Hepatocyte (in vitro differentiated cells): ENCODE data around the gene CFAP53. TPM values are rescaled to one million over a fixed set of nuclear protein-coding genes. Genes with fewer than 3 reads are reported as not detected.

Experiments used
- DNase-seq: peaks from one replicate; pipeline ENCODE4 v3.0.0-alpha.2; 2016; ENCODE audit warnings: low spot score
- H2AFZ ChIP-seq: fragments of 200-600 bp; sonication (generic); 2 replicates; pipeline ENCODE4 v1.6.0; 2016; ENCODE audit warnings: antibody characterized with exemption, mild to moderate bottlenecking
- H3K27ac ChIP-seq: fragments of 200-600 bp; sonication (generic); 2 replicates; pipeline ENCODE4 v1.5.1; 2016; ENCODE audit warnings: mild to moderate bottlenecking
- H3K27me3 ChIP-seq: fragments of 200-600 bp; sonication (generic); 2 replicates; pipeline ENCODE4 v1.6.1; 2016
- H3K36me3 ChIP-seq: fragments of 200-600 bp; sonication (generic); replicated peaks from 2 replicates; pipeline ENCODE4 v1.5.1; 2016; ENCODE audit warnings: low read depth; ENCODE audit not compliant: insufficient read depth
- H3K4me1 ChIP-seq: fragments of 200-600 bp; sonication (generic); 2 replicates; pipeline ENCODE4 v1.5.1; 2016; ENCODE audit warnings: mild to moderate bottlenecking, moderate library complexity; ENCODE audit not compliant: insufficient read depth
- H3K4me2 ChIP-seq: fragments of 200-600 bp; sonication (generic); 2 replicates; pipeline ENCODE4 v1.6.0; 2016
- H3K4me3 ChIP-seq: fragments of 200-600 bp; sonication (generic); 2 replicates; pipeline ENCODE4 v1.5.1; 2016; ENCODE audit warnings: mild to moderate bottlenecking
- H3K79me2 ChIP-seq: fragments of 200-600 bp; sonication (generic); 2 replicates; pipeline ENCODE4 v1.6.0; 2017; ENCODE audit warnings: mild to moderate bottlenecking
- H3K9me2 ChIP-seq: fragments of 200-600 bp; sonication (generic); replicated peaks from 2 replicates; pipeline ENCODE4 v1.6.0; 2017; ENCODE audit warnings: mild to moderate bottlenecking; ENCODE audit not compliant: insufficient read depth
- H3K9me3 ChIP-seq: fragments of 200-600 bp; sonication (generic); 2 replicates; pipeline ENCODE4 v1.5.1; 2016; ENCODE audit warnings: low read depth, mild to moderate bottlenecking
- H4K20me1 ChIP-seq: fragments of 200-600 bp; sonication (generic); 2 replicates; pipeline ENCODE4 v1.6.0; 2016; ENCODE audit warnings: mild to moderate bottlenecking; ENCODE audit not compliant: insufficient read depth, poor library complexity, severe bottlenecking
- CTCF ChIP-seq: fragments of 200-600 bp; sonication (generic); IDR thresholded peaks from 2 replicates; pipeline ENCODE4 v1.5.1; 2016; ENCODE audit warnings: antibody characterized with exemption, mild to moderate bottlenecking; ENCODE audit not compliant: poor library complexity
- EZH2 ChIP-seq: fragments of 200-600 bp; sonication (generic); IDR thresholded peaks from 2 replicates; pipeline ENCODE4 v1.6.1; 2016; ENCODE audit warnings: antibody characterized with exemption, mild to moderate bottlenecking, borderline replicate concordance
- EZH2phosphoT487 ChIP-seq: fragments of 200-600 bp; sonication (generic); IDR thresholded peaks from one replicate; pipeline ENCODE4 v1.6.1; 2018; ENCODE audit warnings: antibody characterized with exemption, mild to moderate bottlenecking, low read depth, moderate library complexity; ENCODE audit not compliant: unreplicated experiment, severe bottlenecking
- WGBS: methylation state at CpG from one replicate; pipeline ENCODE4 v1.1.6; 2016; ENCODE audit warnings: low lambda C conversion rate; ENCODE audit errors: missing lambda C conversion rate; 5-methylcytosine and 5-hydroxymethylcytosine counted together
- polyA plus RNA-seq: library from polyadenylated mRNA; unstranded; fragments of >200 nt; fragmentation: Nextera tagmentation; extraction: Ambion mirVana; gene quantifications from 2 replicates; pipeline ENCODE4 v1.2.1, GENCODE V29; 2016
- total RNA-seq: library from RNA; depleted of rRNA; stranded (reverse); fragments of >200 nt; gene quantifications from 2 replicates; pipeline ENCODE4 v1.2.3, GENCODE V29; 2014

The CFAP53 gene
- total and polyA plus RNA-seq, 2 experiments from 2014 or later: 0.50 to 0.86 TPM

GRCh38 chr18:50201476-50202018, 64.7 kb downstream of the CFAP53 start:
- Histone ChIP-seq H3K9me2 (no peaks in the 10 kb centered on the region), H3K79me2 (no peaks in the 10 kb centered on the region), H3K36me3 (no peaks in the 10 kb centered on the region), H4K20me1 (no peaks in the 10 kb centered on the region), H3K4me3 (no peak overlapping the region), H3K27me3 (peaks cover 4% of the 10 kb centered on the region), H2AFZ (no peak overlapping the region), H3K4me1 (no peaks in the 10 kb centered on the region), H3K9me3 (no peaks in the 10 kb centered on the region), H3K4me2 (no peak overlapping the region), H3K27ac (no peak overlapping the region)
- WGBS: 84% methylated on average over 1 of the region's 1 CpG
- no peak for DNase-seq
- TF ChIP-seq EZH2phosphoT487 (no peak), CTCF (no peak), EZH2 (no peak)

DNA sequence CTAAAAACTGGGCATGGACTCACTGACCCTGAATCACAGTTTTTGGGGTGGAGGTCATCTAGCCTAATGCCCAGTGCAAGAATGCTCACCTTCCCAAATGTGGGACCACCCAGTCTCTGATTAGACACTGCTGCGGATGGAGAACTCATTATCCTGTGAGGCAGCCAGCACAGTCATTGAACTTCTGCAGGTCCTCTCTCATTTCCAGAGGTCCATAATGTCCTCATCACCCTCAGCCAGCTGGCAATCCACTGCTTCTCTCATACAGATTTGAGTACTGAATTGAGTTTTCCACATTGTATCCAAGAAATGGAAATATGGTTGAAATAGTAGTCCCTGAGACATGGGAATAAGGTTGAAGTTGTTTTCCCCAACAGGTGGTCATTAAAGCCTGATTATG, 66.4 kb downstream of the CFAP53 start:
- H3K27me3 ChIP-seq: peaks cover 11% of the 10 kb centered on the region
- no peak for TF ChIP-seq CTCF
- TF ChIP-seq EZH2phosphoT487: no peak
- no peak for TF ChIP-seq EZH2
- no peaks in the 10 kb centered on the region for H3K79me2 ChIP-seq
- H3K9me2 ChIP-seq: no peaks in the 10 kb centered on the region
- no peaks in the 10 kb centered on the region for H3K9me3 ChIP-seq
- H3K4me1 ChIP-seq: peaks cover 5% of the 10 kb centered on the region
- no peak overlapping the region for H3K27ac ChIP-seq
- H3K36me3 ChIP-seq: no peaks in the 10 kb centered on the region
- no peaks in the 10 kb centered on the region for H4K20me1 ChIP-seq
- H3K4me2 ChIP-seq: no peak overlapping the region
- no peak for DNase-seq
- H2AFZ ChIP-seq: no peak overlapping the region
- H3K4me3 ChIP-seq: no peak overlapping the region
- 91% methylated on average over 1 of the region's 1 CpG for WGBS

DNA sequence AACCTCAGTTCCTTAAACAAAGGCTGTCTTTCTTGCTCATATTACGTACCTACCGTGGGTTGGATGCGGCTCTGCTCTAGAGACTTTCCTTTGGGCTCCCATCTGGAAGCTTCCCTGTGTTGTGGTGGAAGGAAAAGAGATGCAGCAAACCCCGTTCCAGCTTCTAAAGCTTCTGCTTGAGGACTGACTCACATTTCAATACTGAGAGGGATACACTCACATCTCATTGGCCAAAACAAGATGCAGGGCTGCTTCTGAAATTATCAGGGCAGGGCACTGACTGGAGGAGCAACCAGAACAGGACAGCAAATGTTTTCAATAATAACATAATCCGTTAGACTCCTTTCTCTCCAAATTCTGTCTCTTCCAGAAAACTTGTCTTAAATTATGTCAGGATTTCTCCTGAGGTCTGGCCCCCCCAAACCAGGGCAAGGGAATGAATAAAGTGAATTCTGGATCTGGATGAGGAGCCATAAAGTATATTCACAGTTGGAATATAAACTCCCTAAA, 66.9 kb downstream of the CFAP53 start:
- H3K4me3 ChIP-seq: no peak overlapping the region
- 69% methylated on average over 5 of the region's 5 CpGs for WGBS
- no peak overlapping the region for H3K4me2 ChIP-seq
- no peaks in the 10 kb centered on the region for H3K9me2 ChIP-seq
- peaks cover 11% of the 10 kb centered on the region for H3K27me3 ChIP-seq
- no peaks in the 10 kb centered on the region for H3K9me3 ChIP-seq
- DNase-seq: no peak
- no peak overlapping the region for H3K27ac ChIP-seq
- H2AFZ ChIP-seq: no peak overlapping the region
- TF ChIP-seq EZH2: no peak
- TF ChIP-seq EZH2phosphoT487: no peak
- no peak for TF ChIP-seq CTCF
- H3K4me1 ChIP-seq: peaks cover 5% of the 10 kb centered on the region
- H4K20me1 ChIP-seq: no peaks in the 10 kb centered on the region
- no peaks in the 10 kb centered on the region for H3K36me3 ChIP-seq
- H3K79me2 ChIP-seq: no peaks in the 10 kb centered on the region

DNA sequence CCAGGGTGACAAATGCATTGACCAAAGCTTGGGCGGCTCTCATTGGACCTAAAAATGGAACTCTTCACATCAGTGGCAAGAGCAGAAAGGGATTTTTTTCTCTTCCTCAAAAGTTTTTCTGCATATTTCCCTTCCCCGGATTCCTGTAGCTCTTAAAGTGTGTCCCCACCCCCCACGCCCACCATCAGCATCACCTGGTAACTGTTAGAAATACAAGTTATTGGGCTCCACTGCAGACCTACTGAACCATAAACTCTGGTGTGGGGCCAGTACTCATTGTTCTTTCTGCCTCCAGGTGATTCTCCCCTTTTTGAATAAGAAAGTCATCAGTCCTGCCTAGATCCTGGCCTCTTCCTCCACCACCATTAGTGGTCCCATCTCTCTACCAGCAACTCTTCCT, 70.0 kb downstream of the CFAP53 start:
- DNase-seq: no peak
- no peak overlapping the region for H2AFZ ChIP-seq
- H3K36me3 ChIP-seq: no peaks in the 10 kb centered on the region
- no peak overlapping the region for H3K4me3 ChIP-seq
- H3K79me2 ChIP-seq: peaks cover 23% of the 10 kb centered on the region
- H3K27me3 ChIP-seq: peaks cover 17% of the 10 kb centered on the region
- peaks cover 5% of the 10 kb centered on the region for H3K4me1 ChIP-seq
- H3K27ac ChIP-seq: no peak overlapping the region
- H3K4me2 ChIP-seq: no peak overlapping the region
- no peaks in the 10 kb centered on the region for H3K9me2 ChIP-seq
- 94% methylated on average over 3 of the region's 3 CpGs for WGBS
- no peaks in the 10 kb centered on the region for H3K9me3 ChIP-seq
- no peak for TF ChIP-seq EZH2phosphoT487
- no peak for TF ChIP-seq CTCF
- no peak for TF ChIP-seq EZH2
- no peaks in the 10 kb centered on the region for H4K20me1 ChIP-seq
